ENCODE data around the gene RASGEF1B.
"Not testable (repeated sequence)": the region's sequence is repeated elsewhere in the genome, so short reads cannot be mapped to it uniquely, and the experiment has no call there.

The RASGEF1B gene

DNA sequence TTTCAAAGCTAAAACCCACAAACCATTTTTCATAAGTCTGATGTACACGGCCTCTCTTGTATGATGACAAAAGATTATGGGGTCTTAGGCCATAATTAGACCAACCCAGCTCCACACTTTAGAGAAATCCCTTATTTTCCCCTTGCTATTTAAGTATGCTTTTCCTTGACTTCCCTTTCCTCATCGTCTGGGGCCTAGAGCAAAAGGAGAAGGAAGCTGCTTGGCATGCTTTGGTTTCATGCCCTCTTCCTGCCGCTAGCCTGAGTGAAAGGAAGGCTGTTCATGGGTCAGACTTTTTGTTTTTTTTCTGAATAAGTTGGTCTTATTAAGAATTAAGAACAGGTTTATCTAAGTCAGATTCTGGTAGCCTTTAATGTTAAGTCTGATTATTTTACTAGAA, 10.6 kb upstream of the RASGEF1B start:
- Histone ChIP-seq H2BK12ac (ENCODE audit: low read length) (no peak overlapping the region), H3K36me3 (ENCODE audit: control insufficient read depth in 1 of 2, insufficient read depth in 2 of 2, low read length in 2 of 2) (no peaks in the 10 kb centered on the region), H2BK5ac (ENCODE audit: low read depth, low read length, poor library complexity) (no peak overlapping the region), H3K9ac (ENCODE audit: low read length) (no peak overlapping the region), H3K23ac (ENCODE audit: low read length) (no peak overlapping the region), H3K4ac (ENCODE audit: low read depth, low read length) (no peak overlapping the region), H3K79me2 (ENCODE audit: control insufficient read depth, insufficient read depth, low read length, poor library complexity) (no peaks in the 10 kb centered on the region), H2AK5ac (ENCODE audit: low read length) (no peak overlapping the region), H3K9me3 (ENCODE audit: insufficient read depth, low read depth, low read length) (no peaks in the 10 kb centered on the region), H4K8ac (ENCODE audit: low read depth, low read length) (no peak overlapping the region), H3K79me1 (ENCODE audit: low read length) (no peaks in the 10 kb centered on the region), H3K4me2 (ENCODE audit: low read length) (no peak overlapping the region), H3K27me3 (ENCODE audit: insufficient read depth, low read length) (no peaks in the 10 kb centered on the region), H3K27ac (ENCODE audit: low read depth, low read length) (no peak overlapping the region), H3K18ac (ENCODE audit: low read length) (no peak overlapping the region), H3K4me1 (ENCODE audit: control insufficient read depth in 1 of 2, insufficient read depth in 2 of 2, low read length in 2 of 2) (no peaks in the 10 kb centered on the region), H2BK120ac (ENCODE audit: insufficient read depth, low read length, poor library complexity) (no peak overlapping the region), H4K91ac (ENCODE audit: low read depth, low read length) (no peak overlapping the region), H3K4me3 (ENCODE audit: low read depth, low read length) (no peak overlapping the region), H2AFZ (ENCODE audit: insufficient read depth, low read length, poor library complexity) (no peak overlapping the region), H3K14ac (ENCODE audit: low read length) (no peak overlapping the region), H4K12ac (ENCODE audit: low read depth, low read length) (no peak overlapping the region)
- no CpG with 5 or more reads among the region's 3 CpGs for WGBS (ENCODE audit: extremely low coverage, insufficient coverage, insufficient read length)
- DNase-seq = no peak

DNA sequence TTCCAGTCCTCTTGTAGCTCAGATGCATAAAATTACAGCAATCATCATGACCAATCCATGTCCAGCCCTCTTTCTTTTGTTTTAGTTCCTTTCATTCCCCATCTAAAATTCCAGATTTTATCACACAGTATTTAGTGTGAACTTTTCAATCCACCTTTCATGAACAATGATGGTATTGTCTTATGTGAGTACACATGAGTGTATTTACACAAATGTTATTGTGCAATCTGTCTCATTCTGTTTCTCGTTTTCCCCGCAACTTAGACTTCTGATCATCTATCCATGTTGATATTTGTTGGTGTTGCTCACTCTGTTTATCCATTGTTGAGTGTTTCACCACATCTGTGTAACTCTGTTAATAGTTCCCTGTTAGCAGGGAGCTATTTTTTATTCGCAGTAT, 9.4 kb upstream of the RASGEF1B start:
- no peaks in the 10 kb centered on the region for H3K79me2 ChIP-seq (ENCODE audit: control insufficient read depth, insufficient read depth, low read length, poor library complexity)
- H4K12ac ChIP-seq (ENCODE audit: low read depth, low read length) = no peak overlapping the region
- WGBS (ENCODE audit: extremely low coverage, insufficient coverage, insufficient read length) = no CpG with 5 or more reads among the region's 3 CpGs
- H2AFZ ChIP-seq (ENCODE audit: insufficient read depth, low read length, poor library complexity) = no peak overlapping the region
- H2BK120ac ChIP-seq (ENCODE audit: insufficient read depth, low read length, poor library complexity) = no peak overlapping the region
- H3K23ac ChIP-seq (ENCODE audit: low read length) = no peak overlapping the region
- no peak overlapping the region for H3K14ac ChIP-seq (ENCODE audit: low read length)
- H3K18ac ChIP-seq (ENCODE audit: low read length) = no peak overlapping the region
- H2AK5ac ChIP-seq (ENCODE audit: low read length) = no peak overlapping the region
- H3K4me1 ChIP-seq (ENCODE audit: control insufficient read depth in 1 of 2, insufficient read depth in 2 of 2, low read length in 2 of 2) = no peaks in the 10 kb centered on the region
- no peak overlapping the region for H4K8ac ChIP-seq (ENCODE audit: low read depth, low read length)
- no peaks in the 10 kb centered on the region for H3K36me3 ChIP-seq (ENCODE audit: control insufficient read depth in 1 of 2, insufficient read depth in 2 of 2, low read length in 2 of 2)
- H3K4ac ChIP-seq (ENCODE audit: low read depth, low read length) = no peak overlapping the region
- no peak overlapping the region for H3K4me2 ChIP-seq (ENCODE audit: low read length)
- no peaks in the 10 kb centered on the region for H3K27me3 ChIP-seq (ENCODE audit: insufficient read depth, low read length)
- H3K4me3 ChIP-seq (ENCODE audit: low read depth, low read length) = no peak overlapping the region
- H2BK5ac ChIP-seq (ENCODE audit: low read depth, low read length, poor library complexity) = no peak overlapping the region
- no peak for DNase-seq
- H3K79me1 ChIP-seq (ENCODE audit: low read length) = no peaks in the 10 kb centered on the region
- H3K27ac ChIP-seq (ENCODE audit: low read depth, low read length) = no peak overlapping the region
- no peak overlapping the region for H3K9ac ChIP-seq (ENCODE audit: low read length)
- no peak overlapping the region for H2BK12ac ChIP-seq (ENCODE audit: low read length)
- H3K9me3 ChIP-seq (ENCODE audit: insufficient read depth, low read depth, low read length) = no peaks in the 10 kb centered on the region
- no peak overlapping the region for H4K91ac ChIP-seq (ENCODE audit: low read depth, low read length)

DNA sequence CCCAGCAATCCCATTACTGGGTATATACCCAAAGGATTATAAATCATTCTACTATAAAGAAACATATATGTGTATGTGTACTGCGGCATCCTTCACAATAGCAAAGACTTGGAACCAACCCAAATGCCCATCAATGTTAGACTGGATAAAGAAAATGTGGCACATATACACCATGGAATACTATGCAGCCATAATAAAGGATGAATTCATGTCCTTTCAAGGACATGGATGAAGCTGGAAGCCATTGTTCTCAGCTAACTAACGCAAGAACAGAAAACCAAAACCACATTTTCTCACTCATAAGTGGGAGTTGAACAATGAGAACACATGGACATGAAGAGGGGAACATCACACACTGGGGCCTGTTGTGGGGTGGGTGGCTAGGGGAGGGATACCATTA, 7.9 kb upstream of the RASGEF1B start:
- not testable (repeated sequence) for H3K9ac ChIP-seq (ENCODE audit: low read length); H3K27me3 ChIP-seq (ENCODE audit: insufficient read depth, low read length); H4K12ac ChIP-seq (ENCODE audit: low read depth, low read length); H3K14ac ChIP-seq (ENCODE audit: low read length); H3K36me3 ChIP-seq (ENCODE audit: control insufficient read depth in 1 of 2, insufficient read depth in 2 of 2, low read length in 2 of 2); H3K79me1 ChIP-seq (ENCODE audit: low read length); H2AFZ ChIP-seq (ENCODE audit: insufficient read depth, low read length, poor library complexity); H3K4me3 ChIP-seq (ENCODE audit: low read depth, low read length); H3K4ac ChIP-seq (ENCODE audit: low read depth, low read length); H2BK12ac ChIP-seq (ENCODE audit: low read length); H3K4me1 ChIP-seq (ENCODE audit: control insufficient read depth in 1 of 2, insufficient read depth in 2 of 2, low read length in 2 of 2); H3K27ac ChIP-seq (ENCODE audit: low read depth, low read length); H3K18ac ChIP-seq (ENCODE audit: low read length); H3K4me2 ChIP-seq (ENCODE audit: low read length); H2AK5ac ChIP-seq (ENCODE audit: low read length); DNase-seq; H3K23ac ChIP-seq (ENCODE audit: low read length); H4K8ac ChIP-seq (ENCODE audit: low read depth, low read length); H3K79me2 ChIP-seq (ENCODE audit: control insufficient read depth, insufficient read depth, low read length, poor library complexity); H2BK5ac ChIP-seq (ENCODE audit: low read depth, low read length, poor library complexity); H4K91ac ChIP-seq (ENCODE audit: low read depth, low read length); H2BK120ac ChIP-seq (ENCODE audit: insufficient read depth, low read length, poor library complexity); H3K9me3 ChIP-seq (ENCODE audit: insufficient read depth, low read depth, low read length)
- WGBS (ENCODE audit: extremely low coverage, insufficient coverage, insufficient read length) = no CpG with 5 or more reads among the region's 2 CpGs

DNA sequence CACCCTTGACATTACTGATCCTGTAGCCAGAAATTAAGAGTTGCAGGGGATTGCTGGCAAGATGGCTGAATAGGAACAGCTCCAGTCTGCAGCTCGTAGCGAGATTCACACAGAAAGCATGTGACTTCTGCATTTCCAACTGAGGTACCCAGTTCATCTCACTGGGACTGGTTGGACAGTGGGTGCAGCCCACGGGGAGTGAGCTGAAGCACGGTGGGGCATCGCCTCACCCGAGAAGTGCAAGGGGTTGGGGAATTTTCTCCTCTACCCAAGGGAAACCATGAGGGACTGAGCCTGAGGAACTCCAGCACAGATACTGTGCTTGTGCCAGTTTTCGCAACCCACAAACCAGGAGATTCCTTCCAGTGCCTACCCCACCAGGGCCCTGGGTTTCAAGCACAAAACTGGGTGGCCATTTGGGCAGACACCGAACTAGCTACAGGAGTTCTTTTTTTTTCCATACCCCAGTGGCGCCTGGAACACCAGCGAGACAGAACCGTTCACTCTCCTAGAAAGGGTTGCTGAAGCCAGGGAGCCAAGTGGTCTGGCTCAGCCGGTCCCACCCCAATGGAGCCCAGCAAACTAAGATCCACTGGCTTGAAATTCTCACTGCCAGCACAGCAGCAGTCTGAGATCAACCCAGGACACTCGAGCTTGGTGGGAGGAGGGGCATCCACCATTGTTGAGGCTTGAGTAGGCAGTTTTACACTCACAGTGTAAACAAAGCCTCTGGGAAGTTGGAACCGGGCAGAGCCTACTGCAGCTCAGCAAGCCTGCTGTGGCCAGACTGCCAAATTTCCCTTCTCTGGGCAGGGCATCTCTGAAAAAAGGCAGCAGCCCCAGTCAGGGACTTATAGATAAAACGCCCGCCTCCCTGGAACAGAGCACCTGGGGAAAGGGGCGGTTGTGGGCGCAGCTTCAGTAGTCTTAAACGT, 1.9 kb upstream of the RASGEF1B start:
- H3K18ac ChIP-seq (ENCODE audit: low read length); H2BK5ac ChIP-seq (ENCODE audit: low read depth, low read length, poor library complexity); H3K79me2 ChIP-seq (ENCODE audit: control insufficient read depth, insufficient read depth, low read length, poor library complexity); H3K9ac ChIP-seq (ENCODE audit: low read length); H2AFZ ChIP-seq (ENCODE audit: insufficient read depth, low read length, poor library complexity); H2BK12ac ChIP-seq (ENCODE audit: low read length); H3K27me3 ChIP-seq (ENCODE audit: insufficient read depth, low read length); H4K8ac ChIP-seq (ENCODE audit: low read depth, low read length); H3K36me3 ChIP-seq (ENCODE audit: control insufficient read depth in 1 of 2, insufficient read depth in 2 of 2, low read length in 2 of 2); H3K14ac ChIP-seq (ENCODE audit: low read length); H4K12ac ChIP-seq (ENCODE audit: low read depth, low read length); H4K91ac ChIP-seq (ENCODE audit: low read depth, low read length); H3K79me1 ChIP-seq (ENCODE audit: low read length); H3K4me2 ChIP-seq (ENCODE audit: low read length); H2AK5ac ChIP-seq (ENCODE audit: low read length); H3K27ac ChIP-seq (ENCODE audit: low read depth, low read length); H3K23ac ChIP-seq (ENCODE audit: low read length); DNase-seq; H2BK120ac ChIP-seq (ENCODE audit: insufficient read depth, low read length, poor library complexity); H3K9me3 ChIP-seq (ENCODE audit: insufficient read depth, low read depth, low read length); H3K4ac ChIP-seq (ENCODE audit: low read depth, low read length): not testable (repeated sequence)
- Histone ChIP-seq H3K4me1 (ENCODE audit: control insufficient read depth in 1 of 2, insufficient read depth in 2 of 2, low read length in 2 of 2) (peaks cover 8 to 12% of the 10 kb centered on the region in 2 experiments), H3K4me3 (ENCODE audit: low read depth, low read length) (peak overlapping the region; percentile 6)
- WGBS (ENCODE audit: extremely low coverage, insufficient coverage, insufficient read length) = no CpG with 5 or more reads among the region's 19 CpGs

Measured in trophoblast cell (in vitro differentiated cells and primary cell).